ENCODE data around the gene NDUFB10.
"Not testable (repeated sequence)": the region's sequence is repeated elsewhere in the genome, so short reads cannot be mapped to it uniquely, and the experiment has no call there.

NDUFB10 gene

GRCh38 chr16:1938316-1938715 is 21.0 kb upstream of the NDUFB10 start:
- TF ChIP-seq CTCF (IDR thresholded peaks at IDR 0.05; ENCODE audit: borderline replicate concordance, insufficient read depth, low read depth, low read length): no peak
- no peak overlapping the region for H3K4me3 ChIP-seq (ENCODE audit: low read depth, low read length)

- H3K4me3 ChIP-seq (ENCODE audit: low read depth, low read length): no peak overlapping the region
- no peak for TF ChIP-seq CTCF (IDR thresholded peaks at IDR 0.05; ENCODE audit: borderline replicate concordance, insufficient read depth, low read depth, low read length)
Observed at GRCh38 chr16:1938910-1939309, 20.4 kb upstream of the NDUFB10 start.

GRCh38 chr16:1939833-1940232 is 19.5 kb upstream of the NDUFB10 start:
- H3K4me3 ChIP-seq (ENCODE audit: low read depth, low read length): not testable (repeated sequence)

GRCh38 chr16:1940273-1941161 is 18.8 kb upstream of the NDUFB10 start:
- H3K4me3 ChIP-seq (ENCODE audit: low read depth, low read length): no peak overlapping the region
- no peak for TF ChIP-seq CTCF (IDR thresholded peaks at IDR 0.05; ENCODE audit: borderline replicate concordance, insufficient read depth, low read depth, low read length)

GRCh38 chr16:1941162-1942046 is 17.9 kb upstream of the NDUFB10 start:
- no peak for TF ChIP-seq CTCF (IDR thresholded peaks at IDR 0.05; ENCODE audit: borderline replicate concordance, insufficient read depth, low read depth, low read length)
- H3K4me3 ChIP-seq (ENCODE audit: low read depth, low read length): peak overlapping the region; percentile 65

- H3K4me3 ChIP-seq (ENCODE audit: low read depth, low read length): peak overlapping the region; percentile 65
- no peak for TF ChIP-seq CTCF (IDR thresholded peaks at IDR 0.05; ENCODE audit: borderline replicate concordance, insufficient read depth, low read depth, low read length)
Observed at GRCh38 chr16:1942047-1942809, 17.1 kb upstream of the NDUFB10 start.
